Subcutaneous abdominal adipose tissue (tissue), 5 donors: ENCODE results near the gene KCNQ1.

Experiments used
- H3K27ac ChIP-seq: one replicate; pipeline ENCODE4 v1.7.0; 2013; ENCODE audit warnings: low read depth, mild to moderate bottlenecking, inconsistent platforms, low read length, moderate library complexity
- H3K27me3 ChIP-seq, 5 donors: one replicate each; pipeline ENCODE4 v1.7.0; 2013; ENCODE audit warnings: low read length in 5 of 5, inconsistent platforms in 1 of 5; ENCODE audit not compliant: control insufficient read depth in 5 of 5, insufficient read depth in 4 of 5
- H3K36me3 ChIP-seq, 5 donors: one replicate each; pipeline ENCODE4 v1.7.0; 2013; ENCODE audit warnings: low read length in 5 of 5; ENCODE audit not compliant: control insufficient read depth in 5 of 5, insufficient read depth in 5 of 5
- H3K4me1 ChIP-seq, 5 donors: one replicate each; pipeline ENCODE4 v1.7.0; 2013; ENCODE audit warnings: low read length in 5 of 5, mild to moderate bottlenecking in 3 of 5, moderate library complexity in 1 of 5; ENCODE audit not compliant: control insufficient read depth in 5 of 5, insufficient read depth in 5 of 5
- H3K4me3 ChIP-seq, 5 donors: one replicate each; pipeline ENCODE4 v1.7.0; 2013; ENCODE audit warnings: low read length in 5 of 5, low read depth in 1 of 5
- H3K9ac ChIP-seq, 5 donors: one replicate each; pipeline ENCODE4 v1.7.0; 2013; ENCODE audit warnings: low read length in 5 of 5, mild to moderate bottlenecking in 4 of 5, moderate library complexity in 3 of 5
- H3K9me3 ChIP-seq, 5 donors: one replicate each; pipeline ENCODE4 v1.7.0; 2013; ENCODE audit warnings: low read length in 5 of 5; ENCODE audit not compliant: control insufficient read depth in 5 of 5
- donor health status: healthy.
- donor health status: healthy.
- donor health status: healthy.
- donor health status: healthy.
- donor health status: healthy.

KCNQ1 gene

GRCh38 chr11:2433106-2433925 is 11.5 kb upstream of the KCNQ1 start:
- H3K9me3 ChIP-seq, result no peaks in the 10 kb centered on the region
- H3K4me1 ChIP-seq, result no peaks in the 10 kb centered on the region
- no peak overlapping the region for H3K27ac ChIP-seq
- H3K9ac ChIP-seq, result no peak overlapping the region
- peaks cover 5 to 19% (median 18%) of the 10 kb centered on the region in 5 donors for H3K27me3 ChIP-seq
- no peaks in the 10 kb centered on the region for H3K36me3 ChIP-seq
- no peak overlapping the region for H3K4me3 ChIP-seq

- no peak overlapping the region for H3K27ac ChIP-seq
- no peaks in the 10 kb centered on the region for H3K4me1 ChIP-seq
- no peaks in the 10 kb centered on the region for H3K9me3 ChIP-seq
- H3K36me3 ChIP-seq, result no peaks in the 10 kb centered on the region
- H3K9ac ChIP-seq, result no peak overlapping the region
- no peak overlapping the region for H3K4me3 ChIP-seq
- H3K27me3 ChIP-seq, result peaks cover 5 to 19% (median 18%) of the 10 kb centered on the region in 5 donors
Measured at GRCh38 chr11:2434008-2434407, 10.8 kb upstream of the KCNQ1 start.

GRCh38 chr11:2434506-2435255 is 10.1 kb upstream of the KCNQ1 start:
- Histone ChIP-seq H3K27me3 (peaks cover 5 to 19% (median 18%) of the 10 kb centered on the region in 5 donors), H3K9ac (no peak overlapping the region), H3K4me3 (no peak overlapping the region), H3K9me3 (no peaks in the 10 kb centered on the region), H3K36me3 (no peaks in the 10 kb centered on the region), H3K27ac (no peak overlapping the region), H3K4me1 (no peaks in the 10 kb centered on the region)

GRCh38 chr11:2435288-2436012 is 9.4 kb upstream of the KCNQ1 start:
- H3K36me3 ChIP-seq, result no peaks in the 10 kb centered on the region
- H3K9ac ChIP-seq, result no peak overlapping the region
- H3K4me1 ChIP-seq, result no peaks in the 10 kb centered on the region
- no peaks in the 10 kb centered on the region for H3K9me3 ChIP-seq
- no peak overlapping the region for H3K4me3 ChIP-seq
- peaks cover 5 to 19% (median 18%) of the 10 kb centered on the region in 5 donors for H3K27me3 ChIP-seq
- H3K27ac ChIP-seq, result no peak overlapping the region

GRCh38 chr11:2436013-2436520 is 8.7 kb upstream of the KCNQ1 start:
- Histone ChIP-seq H3K27me3 (peaks cover 9 to 21% (median 18%) of the 10 kb centered on the region in 5 donors), H3K9me3 (no peaks in the 10 kb centered on the region), H3K4me1 (peaks cover 0 to 3% (median 0%) of the 10 kb centered on the region in 5 donors), H3K27ac (no peak overlapping the region), H3K36me3 (no peaks in the 10 kb centered on the region), H3K4me3 (no peak overlapping the region), H3K9ac (no peak overlapping the region)

- no peak overlapping the region for H3K27ac ChIP-seq
- H3K27me3 ChIP-seq, result peaks cover 11 to 22% (median 18%) of the 10 kb centered on the region in 5 donors
- H3K36me3 ChIP-seq, result no peaks in the 10 kb centered on the region
- peaks cover 0 to 3% (median 0%) of the 10 kb centered on the region in 5 donors for H3K4me1 ChIP-seq
- H3K4me3 ChIP-seq, result no peak overlapping the region
- no peaks in the 10 kb centered on the region for H3K9me3 ChIP-seq
- H3K9ac ChIP-seq, result no peak overlapping the region
Measured at GRCh38 chr11:2436521-2437031, 8.2 kb upstream of the KCNQ1 start.

- Histone ChIP-seq H3K27ac (no peak overlapping the region), H3K36me3 (no peaks in the 10 kb centered on the region), H3K9me3 (peaks cover 0 to under 1% (median 0%) of the 10 kb centered on the region in 5 donors), H3K4me3 (no peak overlapping the region), H3K9ac (no peak overlapping the region), H3K4me1 (peaks cover 0 to 3% (median 0%) of the 10 kb centered on the region in 5 donors), H3K27me3 (peaks cover 11 to 22% (median 14%) of the 10 kb centered on the region in 5 donors)
Measured at GRCh38 chr11:2437516-2437915, 7.3 kb upstream of the KCNQ1 start.

GRCh38 chr11:2439820-2440219 is 5.0 kb upstream of the KCNQ1 start:
- H3K4me3 ChIP-seq, result no peak overlapping the region
- peaks cover 0 to 6% (median 0%) of the 10 kb centered on the region in 5 donors for H3K4me1 ChIP-seq
- peaks cover 0 to 5% (median 4%) of the 10 kb centered on the region in 5 donors for H3K9me3 ChIP-seq
- H3K36me3 ChIP-seq, result no peaks in the 10 kb centered on the region
- H3K27me3 ChIP-seq, result peaks cover 12 to 23% (median 16%) of the 10 kb centered on the region in 5 donors
- no peak overlapping the region for H3K27ac ChIP-seq
- H3K9ac ChIP-seq, result no peak overlapping the region

- Histone ChIP-seq H3K27ac (no peak overlapping the region), H3K27me3 (peaks cover 10 to 24% (median 16%) of the 10 kb centered on the region in 5 donors)
Measured at GRCh38 chr11:2440646-2441045, 4.2 kb upstream of the KCNQ1 start.

More at GRCh38 chr11:2440646-2441045, 4.2 kb upstream of the KCNQ1 start:
- Histone ChIP-seq H3K9me3 (peaks cover 0 to 5% (median 4%) of the 10 kb centered on the region in 5 donors), H3K4me1 (peaks cover 0 to 11% (median 0%) of the 10 kb centered on the region in 5 donors), H3K4me3 (no peak overlapping the region), H3K9ac (no peak overlapping the region), H3K36me3 (no peaks in the 10 kb centered on the region)
